Fibroblast of villous mesenchyme (primary cell): ENCODE data around the gene TMTC2. TPM values are rescaled to one million over a fixed set of nuclear protein-coding genes. Genes with fewer than 3 reads are reported as not detected.
A peak's percentile ranks its signal among the peaks of the same experiment; 100 is the strongest.

Experiments used
- DNase-seq: peaks from one replicate; pipeline ENCODE4 v3.0.0-alpha.2; 2010; ENCODE audit warnings: low read depth
- H3K4me3 ChIP-seq: 2 replicates; pipeline ENCODE4 v1.5.1; 2011; ENCODE audit warnings: low read depth, mild to moderate bottlenecking, low read length
- CTCF ChIP-seq: IDR thresholded peaks from 2 replicates; pipeline ENCODE4 v1.5.1; 2012; ENCODE audit warnings: low read depth, mild to moderate bottlenecking, low read length; ENCODE audit not compliant: insufficient read depth
- total RNA-seq: library from RNA; depleted of rRNA; stranded (reverse); fragments of >200 nt; gene quantifications from 2 replicates; pipeline ENCODE4 v1.2.3, GENCODE V29; 2012

The TMTC2 gene
- total RNA-seq, 1 donor, result 5.2 TPM

- peak overlapping the region; percentile 29 for H3K4me3 ChIP-seq
- DNase-seq, result peak; percentile 7
- TF ChIP-seq CTCF, result no peak
Observed at GRCh38 chr12:83015390-83016217, 328.9 kb downstream of the TMTC2 start.

GRCh38 chr12:83016218-83016835 lies 329.6 kb downstream of the TMTC2 start:
- peak; percentile 77 for DNase-seq
- peak overlapping the region; percentile 29 for H3K4me3 ChIP-seq

GRCh38 chr12:83016991-83017390 lies 330.3 kb downstream of the TMTC2 start:
- TF ChIP-seq CTCF, result no peak
- H3K4me3 ChIP-seq, result no peak overlapping the region

More at GRCh38 chr12:83016218-83016835, 329.6 kb downstream of the TMTC2 start:
- no peak for TF ChIP-seq CTCF

GRCh38 chr12:83018088-83018487 lies 331.4 kb downstream of the TMTC2 start:
- no peak for DNase-seq
- TF ChIP-seq CTCF, result no peak
- no peak overlapping the region for H3K4me3 ChIP-seq

More at GRCh38 chr12:83016991-83017390, 330.3 kb downstream of the TMTC2 start:
- no peak for DNase-seq

- no peak for TF ChIP-seq CTCF
- DNase-seq, result no peak
- H3K4me3 ChIP-seq, result no peak overlapping the region
Observed at GRCh38 chr12:83027021-83027723, 340.5 kb downstream of the TMTC2 start.

GRCh38 chr12:83031196-83031595 lies 344.5 kb downstream of the TMTC2 start:
- peak; percentile 17 for DNase-seq

More at GRCh38 chr12:83031196-83031595, 344.5 kb downstream of the TMTC2 start:
- no peak overlapping the region for H3K4me3 ChIP-seq
- TF ChIP-seq CTCF, result no peak
